KBM-7 (cell line): Measurements from ENCODE around the gene SNX1.
"Not testable (repeated sequence)": the region's sequence is repeated elsewhere in the genome, so short reads cannot be mapped to it uniquely, and the experiment has no call there.

ENCODE experiments used
- DNase-seq: peaks from one replicate; pipeline ENCODE4 v3.0.0-alpha.2; 2015
- in situ Hi-C: fragments of 300-500 bp; cut with MboI; formaldehyde crosslinking; loops from 2 replicates; pipeline ENCODE4 v1.14.3; 2020; ENCODE audit warnings: low sequenced_read_pairs, low pct_unique_long_range_greater_than_20kb, mixed read lengths

Gene SNX1

GRCh38 chr15:64095795-64096667 lies at the start of gene SNX1:
Gene SNX1 (plus strand): TSS chr15:64095982. CDS start chr15:64096014, 32 bp downstream.
- DNase-seq = peak; percentile 96
- in situ Hi-C loops = no loop called here

GRCh38 chr15:64046421-64047153 lies 49.2 kb upstream of the SNX1 start, which contains the start of gene DAPK2:
Gene DAPK2 (minus strand): TSS chr15:64046485. CDS start chr15:64040261, 6,224 bp downstream.
- in situ Hi-C loops = no loop called here
- peak; percentile 80 for DNase-seq

- peak; percentile 84 for DNase-seq
- in situ Hi-C loops = no loop called here
Measured at GRCh38 chr15:64048781-64049460, 46.9 kb upstream of the SNX1 start.

GRCh38 chr15:64050281-64051092 lies 45.3 kb upstream of the SNX1 start:
- in situ Hi-C loops = loop anchor here (25.0 kb wide), 1 partner anchor 438 kb away; no protein-coding TSS in a partner anchor
- no peak for DNase-seq

- in situ Hi-C loops = loop anchor here (25.0 kb wide), 1 partner anchor 439 kb away; no protein-coding TSS in a partner anchor
- no peak for DNase-seq
Measured at GRCh38 chr15:64051093-64051402, 44.7 kb upstream of the SNX1 start.

- in situ Hi-C loops = loop anchor here (25.0 kb wide), 1 partner anchor 439 kb away; no protein-coding TSS in a partner anchor
- DNase-seq = no peak
Measured at GRCh38 chr15:64051407-64052259, 44.1 kb upstream of the SNX1 start.

DNA sequence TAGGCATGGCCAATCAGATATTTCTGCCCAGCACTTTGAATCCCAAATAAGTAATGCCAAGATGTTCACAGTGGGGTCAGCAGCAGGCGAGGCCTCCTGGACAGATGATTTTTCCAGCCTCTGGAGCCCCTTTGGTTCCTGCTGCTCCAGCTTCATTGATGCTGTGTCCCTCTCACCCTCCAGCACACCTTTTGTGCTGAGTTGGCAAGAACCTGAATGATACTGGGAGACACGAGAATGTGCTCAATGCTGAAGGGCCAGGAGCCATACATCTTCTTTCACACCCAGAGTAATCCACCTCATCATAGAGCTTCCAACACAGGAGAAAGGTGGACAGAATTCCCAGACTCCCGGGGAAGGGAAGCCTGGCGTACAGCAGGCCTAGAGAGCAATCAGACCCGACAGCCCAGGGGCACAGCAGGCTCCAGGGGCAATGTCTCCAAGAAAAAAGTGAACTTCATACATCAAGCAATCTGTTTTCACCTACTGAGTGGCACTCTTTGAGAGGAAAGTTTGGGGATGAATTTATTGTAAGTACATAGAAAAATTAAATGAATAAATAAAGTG lies 42.8 kb upstream of the SNX1 start:
- in situ Hi-C loops = loop anchor here (25.0 kb wide), 1 partner anchor 441 kb away; no protein-coding TSS in a partner anchor
- no peak for DNase-seq

DNA sequence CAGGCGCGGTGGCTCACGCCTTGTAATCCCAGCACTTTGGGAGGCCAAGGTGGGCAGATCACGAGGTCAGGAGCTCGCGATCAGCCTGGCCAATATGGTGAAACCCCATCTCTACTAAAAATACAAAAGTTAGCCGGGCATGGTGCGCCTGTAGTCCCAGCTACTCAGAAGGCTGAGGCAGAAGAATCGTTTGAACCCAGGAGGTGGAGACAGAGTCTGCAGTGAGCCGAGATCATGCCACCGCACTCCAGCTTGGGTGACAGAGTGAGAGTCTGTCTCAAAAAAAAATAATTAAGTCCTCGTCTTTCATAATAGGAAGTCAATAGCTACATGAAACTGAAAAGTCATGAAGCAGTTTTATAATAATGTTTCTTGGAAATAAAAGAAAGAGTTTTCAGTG lies 42.1 kb upstream of the SNX1 start:
- in situ Hi-C loops = loop anchor here (25.0 kb wide), 1 partner anchor 441 kb away; no protein-coding TSS in a partner anchor
- not testable (repeated sequence) for DNase-seq

- in situ Hi-C loops = loop anchor here (25.0 kb wide), 1 partner anchor 446 kb away; no protein-coding TSS in a partner anchor
- DNase-seq = no peak
Measured at GRCh38 chr15:64058279-64058678, 37.5 kb upstream of the SNX1 start.

GRCh38 chr15:64059104-64059503 lies 36.7 kb upstream of the SNX1 start:
- in situ Hi-C loops = loop anchor here (25.0 kb wide), 1 partner anchor 447 kb away; no protein-coding TSS in a partner anchor
- DNase-seq = not testable (repeated sequence)

- no peak for DNase-seq
- in situ Hi-C loops = loop anchor here (25.0 kb wide), 1 partner anchor 448 kb away; no protein-coding TSS in a partner anchor
Measured at GRCh38 chr15:64060716-64061115, 35.1 kb upstream of the SNX1 start.

DNA sequence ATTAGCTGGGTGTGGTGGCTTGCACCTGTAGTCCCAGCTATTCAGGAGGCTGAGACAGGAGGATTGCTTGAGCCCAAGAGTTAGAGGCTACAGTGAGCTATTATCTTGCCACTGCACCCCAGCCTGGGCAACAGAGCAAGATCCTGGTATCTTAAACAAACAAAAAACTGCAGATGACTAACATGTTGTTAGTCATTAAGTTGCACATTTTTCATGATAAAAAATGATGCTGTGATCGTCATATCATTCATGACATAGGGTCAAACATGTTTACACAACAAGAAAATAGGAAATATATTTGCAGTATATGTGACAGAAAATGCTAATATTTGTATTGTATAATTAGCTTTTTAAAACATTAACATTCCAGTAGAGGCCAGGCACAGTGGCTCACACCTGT lies 29.3 kb upstream of the SNX1 start:
- in situ Hi-C loops = loop anchor here (25.0 kb wide), 1 partner anchor 454 kb away; no protein-coding TSS in a partner anchor
- DNase-seq = no peak

DNA sequence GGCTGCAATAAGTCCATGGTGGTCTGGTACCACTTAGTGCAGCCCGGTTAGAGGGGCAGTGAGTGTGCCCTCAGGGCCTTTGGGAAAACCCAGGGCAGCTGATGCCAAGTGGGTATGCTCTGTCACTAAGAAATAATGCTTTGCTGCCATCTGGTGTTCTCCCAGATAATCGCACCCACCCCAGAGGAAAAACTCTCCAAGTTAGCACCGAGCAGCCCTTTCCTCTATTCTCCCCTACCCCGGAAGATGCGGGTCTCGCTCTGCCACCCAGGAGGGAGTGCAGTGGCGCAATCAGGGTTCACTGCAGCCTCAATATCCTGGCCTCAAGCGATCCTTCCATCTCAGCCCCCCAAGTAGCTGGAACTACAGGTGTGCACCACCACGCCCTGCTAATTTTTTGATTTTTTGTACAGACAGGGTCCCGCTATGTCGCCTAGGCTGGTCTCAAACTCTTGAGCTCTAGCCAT lies 28.2 kb upstream of the SNX1 start:
- in situ Hi-C loops = loop anchor here (25.0 kb wide), 1 partner anchor 455 kb away; no protein-coding TSS in a partner anchor
- peak; percentile 93 for DNase-seq

GRCh38 chr15:64068133-64068532 lies 27.6 kb upstream of the SNX1 start:
- DNase-seq = no peak
- in situ Hi-C loops = loop anchor here (25.0 kb wide), 1 partner anchor 456 kb away; no protein-coding TSS in a partner anchor

- DNase-seq = no peak
- in situ Hi-C loops = loop anchor here (25.0 kb wide), 1 partner anchor 458 kb away; no protein-coding TSS in a partner anchor
Measured at GRCh38 chr15:64070106-64070505, 25.7 kb upstream of the SNX1 start.

- no peak for DNase-seq
- in situ Hi-C loops = loop anchor here (25.0 kb wide), 1 partner anchor 459 kb away; no protein-coding TSS in a partner anchor
Measured at GRCh38 chr15:64070965-64071851, 24.6 kb upstream of the SNX1 start.
